OCI-LY3 (cell line): ENCODE results near the gene HMBS.

Experiments
- EZH2phosphoT487 ChIP-seq: fragments of 200-600 bp; shearing (Covaris generic); IDR thresholded peaks from 2 replicates; pipeline ENCODE4 v1.6.1; 2018; ENCODE audit warnings: antibody characterized with exemption, mixed run types, low read depth
- TF ChIP-seq, protein P1 (sequence below): fragments of 200-600, 300-600 bp; sonication (generic); IDR thresholded peaks from 2 replicates; pipeline ENCODE4 v1.5.1; 2014; ENCODE audit warnings: antibody characterized with exemption, low read length, low read depth

- TF ChIP-seq, protein P1, sequence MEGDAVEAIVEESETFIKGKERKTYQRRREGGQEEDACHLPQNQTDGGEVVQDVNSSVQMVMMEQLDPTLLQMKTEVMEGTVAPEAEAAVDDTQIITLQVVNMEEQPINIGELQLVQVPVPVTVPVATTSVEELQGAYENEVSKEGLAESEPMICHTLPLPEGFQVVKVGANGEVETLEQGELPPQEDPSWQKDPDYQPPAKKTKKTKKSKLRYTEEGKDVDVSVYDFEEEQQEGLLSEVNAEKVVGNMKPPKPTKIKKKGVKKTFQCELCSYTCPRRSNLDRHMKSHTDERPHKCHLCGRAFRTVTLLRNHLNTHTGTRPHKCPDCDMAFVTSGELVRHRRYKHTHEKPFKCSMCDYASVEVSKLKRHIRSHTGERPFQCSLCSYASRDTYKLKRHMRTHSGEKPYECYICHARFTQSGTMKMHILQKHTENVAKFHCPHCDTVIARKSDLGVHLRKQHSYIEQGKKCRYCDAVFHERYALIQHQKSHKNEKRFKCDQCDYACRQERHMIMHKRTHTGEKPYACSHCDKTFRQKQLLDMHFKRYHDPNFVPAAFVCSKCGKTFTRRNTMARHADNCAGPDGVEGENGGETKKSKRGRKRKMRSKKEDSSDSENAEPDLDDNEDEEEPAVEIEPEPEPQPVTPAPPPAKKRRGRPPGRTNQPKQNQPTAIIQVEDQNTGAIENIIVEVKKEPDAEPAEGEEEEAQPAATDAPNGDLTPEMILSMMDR: no peak
- no peak for TF ChIP-seq EZH2phosphoT487
Observed at GRCh38 chr11:119085437-119085847, 761 bp downstream of the HMBS start.
